ENCODE data around the gene RELN. TPM values are rescaled to one million over a fixed set of nuclear protein-coding genes. Genes with fewer than 3 reads are reported as not detected.

The RELN gene
- total RNA-seq, 4 donors from 2014 or later: 1.0 to 3.5 (median 1.3) TPM

DNA sequence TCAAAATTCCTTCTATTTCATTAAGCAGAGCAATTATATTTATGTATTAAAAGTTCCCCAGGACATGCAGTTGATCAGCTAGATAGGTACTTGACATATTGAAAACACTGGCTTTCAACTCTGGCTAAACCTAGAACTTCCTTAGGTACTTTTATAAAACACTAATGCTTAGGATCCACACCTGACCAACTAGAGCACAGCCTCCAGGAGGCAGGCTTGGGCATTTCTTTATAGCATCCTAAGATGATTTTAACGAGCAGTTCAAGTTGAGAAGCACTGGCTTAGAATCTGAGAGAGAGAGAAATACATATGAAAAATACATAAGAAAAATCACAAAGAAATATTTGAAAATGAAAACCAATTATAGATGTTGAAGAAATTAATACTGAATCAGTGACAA lies 564.3 kb downstream of the RELN start:
- 49 to 59% methylated on average over 1 of the region's 1 CpG for WGBS, 2 donors
- intact Hi-C loops (cut with DNase I; ENCODE audit: low total_unique reads): no loop called here

DNA sequence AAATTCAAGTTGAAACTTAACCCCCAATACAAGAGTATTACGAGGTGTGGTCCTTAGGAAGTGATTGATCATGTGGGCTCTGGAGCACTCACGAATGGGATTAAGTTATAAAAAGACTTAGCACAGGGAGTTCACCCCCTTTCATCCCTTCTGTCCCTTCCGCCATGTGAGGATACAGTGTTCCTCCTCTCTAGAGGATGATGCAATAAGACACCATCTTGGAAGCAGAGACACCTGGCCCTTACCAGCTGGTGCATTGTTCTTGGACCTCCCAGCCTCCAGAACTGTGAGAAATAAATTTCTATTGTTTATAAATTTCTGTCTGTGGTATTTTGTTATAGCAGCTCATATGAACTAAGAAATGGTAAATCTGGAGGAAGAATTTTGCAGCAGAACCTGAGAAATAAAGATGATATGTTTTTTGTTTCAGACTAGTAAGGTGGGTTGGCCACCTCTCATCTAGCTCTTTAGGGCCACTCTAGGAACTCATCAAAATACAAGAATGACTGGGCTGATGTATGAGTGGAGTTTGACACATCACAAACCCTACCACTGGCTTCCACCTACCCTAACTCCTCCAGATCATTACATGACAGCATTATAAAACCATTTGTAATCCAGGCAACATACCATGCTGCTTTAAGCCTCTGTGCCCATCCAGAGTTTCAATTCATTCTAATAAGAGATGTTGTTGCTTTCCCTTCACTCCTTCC lies 565.8 kb downstream of the RELN start:
- no peak overlapping the region for H3K4me3 ChIP-seq (ENCODE audit: low read depth, poor library complexity, severe bottlenecking)
- 79 to 82% methylated on average over 3 of the region's 3 CpGs for WGBS, 2 donors
- intact Hi-C loops (cut with DNase I; ENCODE audit: low total_unique reads): no loop called here
- TF ChIP-seq CTCF (IDR thresholded peaks at IDR 0.05) (no peak), POLR2A (IDR thresholded peaks at IDR 0.05) (no peak)
- DNase-seq (ENCODE audit: low spot score in 2 of 2): no peak

More for the DNA sequence above, 564.3 kb downstream of the RELN start:
- TF ChIP-seq POLR2A (IDR thresholded peaks at IDR 0.05) (no peak), CTCF (IDR thresholded peaks at IDR 0.05) (no peak)
- DNase-seq (ENCODE audit: low spot score in 2 of 2): no peak
- no peak overlapping the region for H3K4me3 ChIP-seq (ENCODE audit: low read depth, poor library complexity, severe bottlenecking)

Other genes starting within 250 kb of the RELN start
- 10 to 100 TPM; 13.8 to 41.2 (median 16.3) TPM for gene ORC5, start 218.4 kb upstream of the RELN start, total RNA-seq

All from lower leg skin (tissue), 4 donors.